NCI-H187 treated with DMSO at 0.1 percent for 48 hours (cell line): ENCODE measurements around the gene ZNF230.

Experiments
- DNase-seq: peaks from one replicate; lab custom pipeline; 2025; lab: John Stamatoyannopoulos, UW

Gene ZNF230

DNA sequence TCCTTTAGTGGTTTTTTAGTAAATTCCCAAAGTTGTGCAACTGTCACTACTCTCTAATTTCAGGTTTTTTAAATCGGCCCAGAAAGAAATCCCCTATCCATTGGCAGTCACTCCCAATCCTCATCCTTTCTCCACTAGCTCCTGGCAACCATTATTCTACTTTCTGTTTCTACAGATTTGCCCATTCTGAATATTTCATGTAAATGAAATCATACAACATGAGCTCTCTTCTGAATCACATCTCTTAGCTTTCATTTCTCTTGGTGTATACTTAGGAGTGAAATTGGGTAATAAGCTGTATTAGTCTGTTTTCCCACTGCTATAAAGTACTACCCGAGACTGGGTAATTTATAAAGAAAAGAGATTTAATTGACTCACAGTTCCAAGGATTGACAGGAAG lies 39.4 kb downstream of the ZNF230 start:
- DNase-seq: no peak

- peak; percentile 4 for DNase-seq
These were observed 48.2 kb downstream of the ZNF230 start for GRCh38 chr19:44050740-44051649.

- peak; percentile 97 for DNase-seq
These were observed 49.1 kb downstream of the ZNF230 start, which contains the start of gene ZNF223 for GRCh38 chr19:44051650-44052402. TSS of gene ZNF223 (plus strand) at chr19:44052036. CDS start at chr19:44055177, 3,141 bp downstream.

- no peak for DNase-seq
These were observed 53.1 kb downstream of the ZNF230 start for GRCh38 chr19:44055870-44056269.

GRCh38 chr19:44059229-44059628 lies 56.5 kb downstream of the ZNF230 start:
- DNase-seq: no peak

- DNase-seq: no peak
These were observed 58.3 kb downstream of the ZNF230 start for GRCh38 chr19:44061038-44061437.
